GM21515 (cell line): ENCODE results near the gene FAM168B.

Experiments used
- ATAC-seq: cut with Tn5 transposase; IDR thresholded peaks from one replicate; pipeline ENCODE4 v1.9.1; 2021; ENCODE audit not compliant: unreplicated experiment

Gene FAM168B

DNA sequence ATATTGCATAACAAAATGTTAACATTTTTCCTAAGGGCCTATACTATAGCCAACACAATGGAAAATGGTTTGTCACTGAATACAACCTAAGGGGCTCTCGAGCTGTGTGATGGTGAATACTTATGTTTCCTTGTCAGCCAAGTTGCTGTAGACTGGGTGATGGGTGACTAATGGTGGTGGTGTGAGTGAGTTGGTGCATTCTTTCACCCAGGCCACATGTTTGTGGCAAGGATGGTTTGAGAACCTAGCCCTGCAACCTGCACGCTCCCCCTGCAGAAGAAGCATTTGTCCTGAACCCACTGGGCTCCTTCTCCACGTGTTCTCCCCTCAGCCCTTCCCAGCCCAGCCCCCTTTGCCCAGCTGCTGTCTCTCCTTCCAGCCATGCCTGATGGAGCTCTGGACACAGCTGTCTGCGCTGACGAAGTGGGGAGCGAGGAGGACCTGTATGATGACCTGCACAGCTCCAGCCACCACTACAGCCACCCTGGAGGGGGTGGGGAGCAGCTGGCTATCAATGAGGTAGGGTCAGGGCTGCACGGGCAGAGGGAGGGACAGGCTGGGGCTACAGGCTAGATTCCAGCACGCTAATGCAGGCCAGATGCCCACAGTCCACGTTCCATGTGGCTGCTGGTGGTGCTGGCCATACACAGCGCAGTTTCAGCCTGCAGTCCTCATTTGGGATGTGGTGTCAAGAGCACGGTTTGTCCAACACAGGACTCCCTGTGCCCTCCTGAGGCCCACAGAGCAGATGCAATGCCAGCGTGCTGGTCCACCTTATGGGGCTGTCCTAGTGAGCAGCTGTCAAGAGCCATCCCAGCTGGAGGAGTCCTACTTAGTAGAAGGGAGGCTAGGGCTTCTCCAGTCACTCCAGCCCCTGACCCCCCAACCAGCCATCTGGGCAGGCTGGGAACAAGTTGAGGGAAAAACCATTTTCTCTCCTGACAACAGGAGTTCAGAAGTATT is 65.4 kb downstream of the FAM168B start:
- ATAC-seq, result no peak

DNA sequence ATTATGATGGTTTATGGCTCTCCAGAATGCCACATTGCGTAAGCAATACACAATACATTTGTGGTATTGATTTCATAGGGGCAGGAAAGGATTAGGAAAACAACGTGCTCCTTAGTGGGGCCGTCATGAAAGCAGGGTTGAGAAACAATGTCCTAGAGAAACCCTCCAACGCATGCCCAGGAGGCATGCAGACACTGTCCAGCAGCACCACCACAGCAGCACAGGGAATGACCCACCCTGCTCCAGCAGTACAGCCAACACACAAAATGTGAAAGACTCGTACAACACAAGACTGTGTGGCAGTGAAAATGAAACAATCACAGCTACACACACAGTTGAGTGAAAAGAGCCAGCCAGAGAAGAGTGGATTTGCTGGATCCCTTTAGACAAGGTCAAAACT is 66.3 kb downstream of the FAM168B start:
- ATAC-seq, result no peak

DNA sequence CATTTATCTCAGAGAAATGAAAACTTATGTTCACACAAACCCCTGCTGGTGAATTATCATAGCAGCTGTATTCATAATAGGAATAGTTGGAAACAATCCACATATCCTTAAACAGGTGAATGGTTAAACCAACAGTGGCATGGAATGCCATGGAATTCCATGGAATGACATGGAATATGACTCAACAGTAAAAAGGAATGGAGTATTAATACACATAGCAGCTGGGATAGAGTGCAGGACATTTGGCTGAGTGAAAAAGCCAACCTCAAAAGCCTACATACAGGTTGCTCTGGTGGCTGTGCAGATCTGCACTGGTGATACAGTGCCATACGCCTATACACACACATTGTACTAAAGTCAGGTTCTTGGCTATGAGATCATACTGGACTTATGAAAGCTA is 69.5 kb downstream of the FAM168B start:
- ATAC-seq, result no peak

DNA sequence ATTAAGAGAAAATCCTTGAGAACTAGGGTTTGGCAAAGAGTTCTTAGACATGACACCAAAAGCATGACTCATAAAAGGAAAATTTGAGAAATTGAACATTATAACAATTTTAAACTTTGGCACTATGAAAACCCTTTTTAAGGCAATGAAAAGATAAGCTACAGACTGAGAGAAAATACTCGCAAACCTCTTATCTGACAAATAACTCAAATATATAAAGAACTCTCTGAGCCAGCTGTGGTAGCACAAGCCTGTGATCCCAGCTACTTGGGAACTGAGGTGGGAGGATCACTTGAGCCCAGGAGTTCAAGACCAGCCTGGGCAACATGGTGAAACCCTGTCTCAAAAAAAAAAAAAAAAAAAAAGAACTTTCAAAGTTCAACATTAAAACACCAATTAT is 70.5 kb downstream of the FAM168B start:
- no peak for ATAC-seq

DNA sequence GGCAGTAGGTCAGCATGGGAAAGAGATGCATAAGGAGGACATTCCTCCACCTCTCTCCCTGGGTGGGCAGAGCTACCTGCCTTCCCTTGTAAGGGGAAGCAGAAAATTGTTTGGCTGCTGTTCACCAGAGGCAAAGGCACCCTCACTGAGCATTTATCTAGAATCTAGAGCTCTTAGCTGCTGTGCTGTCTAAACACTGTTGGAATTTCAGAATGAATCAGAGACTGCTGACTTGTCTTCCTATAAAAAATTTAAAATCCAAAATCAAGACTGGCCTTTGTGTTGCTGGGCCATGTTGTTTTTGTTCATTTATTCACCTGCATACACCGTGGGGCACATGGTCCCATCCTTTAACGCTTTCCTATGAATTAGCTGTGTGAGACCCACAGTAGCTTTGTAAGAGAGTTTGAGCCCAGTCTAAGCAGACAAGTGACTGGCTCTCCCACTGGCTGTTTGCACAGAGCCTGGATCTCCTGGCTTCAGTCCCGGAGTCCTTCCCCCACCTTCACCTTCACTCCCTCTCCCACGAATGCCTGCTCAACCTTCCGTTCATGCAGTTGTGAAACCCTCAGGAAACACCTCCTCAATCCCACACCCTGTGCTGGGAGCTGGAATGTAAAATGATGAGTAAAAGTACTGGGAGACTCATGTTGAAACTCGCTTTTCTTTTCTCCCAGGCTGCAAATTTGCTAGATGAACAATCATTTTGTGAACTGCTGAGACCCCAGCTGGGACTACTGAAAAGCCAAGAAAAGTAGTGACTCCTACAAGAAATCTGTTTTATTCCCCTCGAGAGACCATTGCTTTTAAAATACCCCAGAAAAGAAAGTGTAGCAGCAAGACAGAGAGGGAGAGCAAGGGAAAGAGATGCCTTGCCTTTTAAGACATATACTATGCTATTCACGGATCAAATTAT is 76.2 kb downstream of the FAM168B start:
- no peak for ATAC-seq

DNA sequence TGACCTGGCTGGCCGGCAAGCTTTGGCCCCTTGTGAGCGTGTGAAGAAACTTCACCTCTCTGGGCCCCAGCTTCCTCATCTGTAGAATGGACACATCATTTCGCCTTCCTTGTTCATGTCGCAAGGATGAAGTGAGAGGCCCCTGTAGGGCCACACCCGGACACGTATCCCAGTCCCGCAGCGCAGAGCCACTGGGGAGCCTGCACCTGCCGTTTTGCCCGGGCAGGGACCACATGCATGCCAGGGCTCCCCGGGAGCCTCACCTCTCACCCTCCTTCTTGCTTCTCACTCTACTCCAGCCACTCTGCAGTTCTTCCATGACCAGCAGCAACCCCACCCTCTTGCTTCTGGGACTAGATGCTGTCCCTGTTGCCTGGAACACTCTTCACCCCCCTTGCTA is 77.5 kb downstream of the FAM168B start:
- no peak for ATAC-seq

DNA sequence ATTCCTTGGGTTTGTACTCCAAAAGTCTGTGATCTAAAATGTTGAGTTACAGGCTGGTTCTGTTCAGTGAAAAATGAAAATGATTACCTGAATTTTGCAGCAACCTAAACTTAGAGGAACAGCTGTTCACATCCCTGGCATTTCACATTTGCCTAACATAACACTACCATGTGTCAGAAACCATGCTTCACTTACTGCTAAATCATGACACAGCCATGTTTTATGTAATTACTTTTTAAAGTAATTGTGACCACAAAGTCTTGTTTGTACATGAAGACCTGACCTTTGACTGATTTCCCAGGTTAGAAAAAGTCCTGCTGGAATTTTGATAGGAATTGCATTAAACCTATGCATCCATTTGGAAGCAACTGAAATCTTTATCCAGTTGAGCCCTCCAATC is 79.1 kb downstream of the FAM168B start:
- ATAC-seq, result no peak

DNA sequence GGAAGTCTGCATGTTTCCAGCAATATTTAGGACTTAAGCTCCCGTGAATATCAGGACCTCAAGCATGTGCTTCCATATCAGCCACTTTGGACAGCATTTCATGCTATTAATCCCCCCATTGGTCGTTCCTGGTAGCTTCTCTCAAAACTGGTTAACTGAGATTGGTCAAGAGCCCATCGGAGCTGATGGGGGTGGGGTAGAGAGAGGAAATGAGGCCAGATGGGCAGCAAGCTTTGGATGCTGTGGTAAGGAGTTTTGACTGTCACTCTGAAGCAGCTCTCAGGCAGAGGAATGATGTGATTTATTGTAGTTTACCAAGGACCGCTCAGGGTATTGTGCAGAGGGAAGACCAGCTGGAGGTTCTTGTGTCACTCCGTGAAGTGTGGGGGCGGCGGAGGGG is 81.8 kb downstream of the FAM168B start:
- no peak for ATAC-seq

DNA sequence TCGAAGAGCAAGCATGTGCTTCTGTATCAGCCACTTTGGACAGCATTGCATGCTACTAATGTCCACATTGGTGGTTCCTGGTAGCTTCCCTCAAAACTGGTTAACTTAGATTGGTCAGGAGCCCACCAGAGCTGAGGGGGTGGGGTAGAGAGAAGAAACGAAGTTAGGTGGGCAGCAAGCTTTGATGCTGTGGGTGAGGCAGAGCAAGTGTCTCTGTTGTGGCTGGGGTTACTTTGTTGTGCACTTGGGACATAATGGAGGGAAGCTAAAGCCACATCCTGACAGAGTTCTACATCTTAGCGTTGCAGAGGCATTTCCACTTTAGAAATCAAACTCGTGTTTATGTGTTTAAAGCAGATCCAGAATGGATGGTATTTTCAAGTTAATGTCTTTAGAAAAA is 82.7 kb downstream of the FAM168B start:
- no peak for ATAC-seq

DNA sequence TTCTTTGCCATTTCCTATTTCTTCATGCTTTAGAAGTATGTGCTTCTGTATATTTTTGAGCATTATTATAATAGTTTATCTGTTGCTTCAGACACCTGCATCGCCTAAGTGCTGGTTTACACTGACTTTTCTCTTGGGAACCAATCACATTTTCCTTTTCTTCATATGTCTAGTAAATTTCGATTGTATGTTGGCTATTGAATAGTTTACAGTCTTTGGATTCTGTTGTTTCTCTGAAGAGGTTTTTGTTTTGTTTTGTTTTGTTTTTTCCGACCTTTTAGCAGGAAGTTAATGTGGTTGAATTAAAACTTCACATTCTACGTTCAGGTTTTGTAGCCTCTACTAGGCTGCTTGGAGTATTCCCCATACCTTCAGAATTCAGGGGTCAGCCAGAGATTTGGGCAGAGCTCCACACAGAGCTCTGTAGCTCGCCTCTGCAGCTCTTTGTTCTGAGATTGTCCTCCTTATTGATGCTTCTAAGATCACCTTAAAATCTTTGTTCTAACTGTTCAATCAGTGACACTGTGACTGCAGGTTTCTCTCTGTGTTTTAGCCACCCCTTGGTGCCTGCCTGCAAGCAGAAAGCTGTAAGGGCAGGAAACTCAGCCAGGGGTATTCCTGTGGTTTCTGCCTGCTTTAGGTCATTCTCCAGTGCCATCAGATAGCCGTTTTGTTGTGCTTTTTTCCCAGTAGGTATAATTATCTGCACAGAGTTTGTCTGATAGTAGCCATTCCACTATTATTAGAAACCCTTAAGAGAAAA is 83.4 kb downstream of the FAM168B start:
- no peak for ATAC-seq

DNA sequence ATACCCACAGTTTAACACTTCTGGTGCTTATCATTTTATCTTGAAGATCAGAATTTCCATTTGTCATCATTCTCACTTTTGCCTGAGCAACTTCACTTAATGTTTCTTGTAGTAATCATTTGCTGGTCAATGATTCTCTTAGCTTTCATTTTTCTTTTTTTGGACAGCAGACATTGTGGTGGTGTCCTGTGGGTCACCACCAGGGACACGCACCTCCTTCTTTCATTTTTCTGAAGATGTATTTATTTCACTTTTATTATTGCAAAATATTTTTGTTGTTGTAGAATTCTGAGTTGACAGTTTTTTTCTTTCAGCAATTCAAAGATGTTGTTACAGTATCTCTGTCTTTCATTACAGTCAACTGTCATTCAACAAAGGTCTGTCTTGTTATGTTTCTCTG is 84.3 kb downstream of the FAM168B start:
- no peak for ATAC-seq

DNA sequence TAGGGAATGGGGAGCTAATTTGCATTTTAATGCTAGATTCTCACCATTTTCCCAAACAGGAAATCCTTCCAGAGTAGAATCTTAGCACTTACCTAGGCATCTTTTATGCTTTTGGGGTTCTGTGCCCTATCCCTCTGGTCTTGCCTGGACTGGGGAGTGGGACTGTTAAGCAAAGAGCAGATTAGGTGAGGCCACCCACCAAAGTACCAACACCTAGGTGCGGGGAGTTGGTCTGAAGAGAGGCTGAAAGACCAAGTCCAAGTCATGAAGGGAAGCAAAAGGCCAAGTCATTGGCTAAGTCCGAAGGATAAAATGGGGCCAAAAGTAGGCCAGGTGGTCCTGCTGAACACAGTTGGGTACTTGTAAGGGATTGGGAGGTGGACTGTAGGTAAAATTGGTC is 86.7 kb downstream of the FAM168B start:
- no peak for ATAC-seq

DNA sequence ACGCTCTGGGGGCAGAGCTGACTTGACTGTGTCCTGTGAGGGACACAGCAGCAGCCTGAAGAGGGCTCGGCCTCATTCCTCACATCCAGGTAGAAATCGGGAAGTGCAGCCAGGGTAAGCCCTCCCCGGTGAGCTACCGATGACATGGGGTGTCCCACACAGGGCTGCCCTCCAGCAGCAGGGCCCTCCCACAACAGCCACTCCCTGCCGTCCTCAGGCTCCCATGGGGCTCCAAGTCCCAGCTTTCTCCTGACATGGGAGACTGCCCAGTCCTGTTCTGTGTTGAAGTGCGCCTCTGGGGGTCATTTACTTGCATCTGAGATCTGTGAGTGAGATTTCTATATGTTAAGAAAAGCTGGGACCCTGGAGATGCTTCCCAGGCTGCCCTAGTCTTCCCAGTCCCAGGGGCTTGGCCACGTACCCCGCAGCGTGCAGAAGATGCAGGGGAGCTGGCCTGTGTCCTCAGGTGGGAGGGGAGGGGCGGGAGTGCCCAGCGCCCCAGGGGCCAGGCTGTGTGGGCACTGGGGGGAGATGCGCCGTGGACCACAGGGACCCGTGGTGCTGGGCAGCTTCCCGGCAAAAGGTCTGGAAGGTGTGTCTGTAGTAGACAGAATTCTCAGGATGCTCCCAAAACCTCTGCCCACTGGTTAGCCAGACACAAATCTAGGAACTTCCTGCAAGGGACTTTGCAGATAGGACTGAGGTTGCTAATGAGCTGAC is 87.9 kb downstream of the FAM168B start:
- no peak for ATAC-seq

DNA sequence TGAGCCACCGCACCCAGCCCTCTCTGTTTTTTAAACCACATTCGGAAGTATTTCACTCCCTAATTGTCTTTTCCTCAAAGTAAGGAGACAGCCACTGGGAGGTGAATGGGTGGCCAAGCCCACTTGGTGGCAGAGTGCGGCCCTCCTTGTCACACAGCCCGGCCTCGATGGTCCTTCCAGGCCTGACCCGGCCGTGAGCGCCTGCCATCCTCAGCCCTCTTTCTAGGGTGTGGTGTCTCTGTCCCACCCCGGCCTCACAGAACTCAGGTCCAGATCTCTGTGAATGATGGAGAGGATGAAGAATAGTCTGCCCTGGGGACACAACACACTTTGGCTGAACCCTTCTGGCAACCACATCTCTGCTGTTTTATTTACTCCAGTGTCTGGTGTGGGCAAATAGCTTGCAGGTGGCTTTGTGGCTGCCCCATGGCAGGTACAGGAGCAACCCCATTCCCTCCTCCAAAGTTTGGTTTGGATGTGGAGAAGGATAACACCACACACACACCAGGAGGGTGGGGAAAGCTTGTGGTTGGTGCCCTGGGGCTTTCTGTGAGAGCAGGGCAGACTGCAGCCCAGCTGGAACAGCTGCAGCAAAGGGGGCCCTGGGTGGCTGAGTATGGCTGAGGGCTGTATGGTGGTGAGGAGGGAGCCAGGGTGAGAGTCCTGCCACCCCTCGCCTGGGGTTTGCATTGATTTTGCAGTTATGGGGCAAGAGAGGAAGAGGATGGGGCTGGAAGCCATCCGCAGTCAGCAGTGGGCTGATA is 88.6 kb downstream of the FAM168B start:
- ATAC-seq, result no peak

DNA sequence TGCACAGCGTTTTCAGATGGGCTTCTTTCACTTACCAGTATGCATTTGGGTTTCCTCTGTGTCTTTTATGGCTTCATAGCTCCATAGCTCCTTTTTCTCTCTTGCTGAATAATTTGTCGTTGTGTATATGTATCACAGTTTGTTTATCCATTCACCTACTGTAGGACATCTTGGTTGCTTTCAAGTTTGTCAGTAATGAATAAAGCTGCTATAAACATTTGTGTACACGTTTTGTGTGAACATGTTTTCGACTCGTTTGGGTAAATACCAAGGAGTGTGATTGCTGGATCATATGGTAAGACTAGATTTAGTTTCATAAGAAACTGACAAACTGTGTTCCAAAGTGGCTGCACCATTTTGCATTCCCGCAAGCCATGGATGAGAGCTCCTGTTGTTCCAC is 94.7 kb downstream of the FAM168B start:
- ATAC-seq, result no peak
